Stomach (tissue), 9 donors: ENCODE results near the gene GPR183. TPM values are rescaled to one million over a fixed set of nuclear protein-coding genes. Genes with fewer than 3 reads are reported as not detected.

ENCODE experiments used
- DNase-seq, 2 donors: peaks; one replicate each; pipeline versions ENCODE4 v3.0.0 to v3.0.0-alpha.2; 2013 to 2019
- H3K27ac ChIP-seq, 5 donors: fragments of 200-600 bp in 4 of 5; sonication (generic) in 4 of 5; one replicate each; pipeline ENCODE4 v1.5.1; 2013 to 2019; ENCODE audit warnings: mild to moderate bottlenecking in 1 of 5, moderate library complexity in 1 of 5
- H3K27me3 ChIP-seq, 3 donors: fragments of 200-600 bp; sonication (generic); one replicate each; pipeline ENCODE4 v1.5.1; 2017 to 2019; ENCODE audit warnings: mixed run types in 1 of 3
- H3K36me3 ChIP-seq, 4 donors: fragments of 200-600 bp; sonication (generic); 1 replicate in 3 of 4; 2 replicates in 1 of 4; pipeline ENCODE4 v1.5.1; 2016 to 2019
- H3K4me1 ChIP-seq, 4 donors: fragments of 200-600 bp; sonication (generic); one replicate each; pipeline ENCODE4 v1.5.1; 2016 to 2019
- H3K4me3 ChIP-seq, 4 donors: fragments of 200-600 bp; sonication (generic) in 3 of 4; one replicate each; pipeline ENCODE4 v1.5.1; 2016 to 2019; ENCODE audit warnings: mild to moderate bottlenecking in 1 of 4
- H3K9me3 ChIP-seq, 4 donors: fragments of 200-600 bp; sonication (generic); one replicate each; pipeline ENCODE4 v1.5.1; 2016 to 2019
- CTCF ChIP-seq, 7 experiments: fragments of 450-650 bp in 4 of 7; fragments of 200-600 bp in 3 of 7; sonication (generic) in 3 of 7; IDR thresholded peaks; one replicate each; pipeline ENCODE4 v1.5.1; 2016 to 2019; ENCODE audit warnings: antibody characterized with exemption in 7 of 7, control low read depth in 2 of 7, mild to moderate bottlenecking in 1 of 7
- EP300 ChIP-seq: sonication (generic); formaldehyde crosslinking; IDR thresholded peaks from one replicate; pipeline ENCODE4 v1.6.1; 2017; ENCODE audit warnings: antibody characterized with exemption
- POLR2A ChIP-seq, 4 donors: fragments of 450-650 bp; IDR thresholded peaks; one replicate each; pipeline ENCODE4 v1.6.1; 2016; ENCODE audit warnings: antibody characterized with exemption in 4 of 4, control low read depth in 2 of 4, mild to moderate bottlenecking in 1 of 4, moderate library complexity in 1 of 4
- POLR2AphosphoS5 ChIP-seq, 3 donors: sonication (generic); formaldehyde crosslinking; IDR thresholded peaks; one replicate each; pipeline ENCODE4 v1.6.1; 2016; ENCODE audit warnings: antibody characterized with exemption in 3 of 3
- WGBS, 5 donors: extraction: QIAGEN DNeasy Blood & Tissue Kit in 3 of 5; methylation state at CpG; one replicate each; pipeline versions ENCODE4 v1.1.5 to v1.1.7; 2013 to 2018; 5-methylcytosine and 5-hydroxymethylcytosine counted together
- intact Hi-C: fragments of 100-400 bp; cut with DNase I; formaldehyde crosslinking; loops from one replicate; pipeline ENCODE4 v1.15.1; 2023; ENCODE audit warnings: low total_unique reads
- polyA plus RNA-seq, 3 donors: library from polyadenylated mRNA; stranded (reverse); fragments of 200-250 nt; gene quantifications; one replicate each; pipeline ENCODE4 v1.2.3, GENCODE V29; 2013
- total RNA-seq, 5 donors: library from RNA; depleted of rRNA; stranded (reverse); fragments of >200 nt; gene quantifications; one replicate each; pipeline versions ENCODE4 v1.1.0 to v1.2.3, GENCODE V29; 2014 to 2016
- donor health status: healthy with polysubstance abuse.
- donor health status: Bipolar disorder and iron deficiency.
- donor health status: healthy.

The GPR183 gene
- total and polyA plus RNA-seq, 8 donors: 0.58 to 24.4 (median 9.6) TPM

GRCh38 chr13:99272481-99272880 is 34.7 kb downstream of the GPR183 start:
- DNase-seq: no peak
- Histone ChIP-seq H3K4me1 (peaks cover 0 to 12% (median 0%) of the 10 kb centered on the region in 4 donors), H3K36me3 (peaks cover 0 to 19% (median 11%) of the 10 kb centered on the region in 4 donors), H3K4me3 (no peak overlapping the region), H3K27ac (peak overlapping the region in 1 of 5 donors; percentile 30), H3K27me3 (no peaks in the 10 kb centered on the region), H3K9me3 (peaks cover 0 to 8% (median 0%) of the 10 kb centered on the region in 4 donors)
- intact Hi-C loops: no loop called here
- TF ChIP-seq CTCF (IDR thresholded peaks at IDR 0.05) (no peak), EP300 (no peak)
- 95 to 100% (median 98%) methylated on average over 2 of the region's 2 CpGs for whole genome bisulfite sequencing, 5 donors

- intact Hi-C loops: no loop called here
- H3K27ac ChIP-seq: peak overlapping the region in 3 of 5 donors; percentile 1 to 56 (median 30)
- H3K4me3 ChIP-seq: no peak overlapping the region
- no peak for TF ChIP-seq POLR2A (IDR thresholded peaks at IDR 0.05)
- TF ChIP-seq CTCF (IDR thresholded peaks at IDR 0.05): no peak
- TF ChIP-seq EP300: no peak
- no peak for TF ChIP-seq POLR2AphosphoS5 (IDR thresholded peaks at IDR 0.05)
- peaks cover 0 to 8% (median 0%) of the 10 kb centered on the region in 4 donors for H3K9me3 ChIP-seq
- WGBS, 5 donors: 79 to 89% (median 87%) methylated on average over 3 of the region's 3 CpGs
- peaks cover 0 to 12% (median 0%) of the 10 kb centered on the region in 4 donors for H3K4me1 ChIP-seq
- peaks cover 0 to 13% (median 9%) of the 10 kb centered on the region in 4 donors for H3K36me3 ChIP-seq
- no peak for DNase-seq
- H3K27me3 ChIP-seq: no peaks in the 10 kb centered on the region
Measured at GRCh38 chr13:99271249-99271648, 36.0 kb downstream of the GPR183 start.

GRCh38 chr13:99270518-99270917 is 36.7 kb downstream of the GPR183 start:
- Histone ChIP-seq H3K4me3 (no peak overlapping the region), H3K9me3 (peaks cover 0 to 8% (median 0%) of the 10 kb centered on the region in 4 donors), H3K27me3 (no peaks in the 10 kb centered on the region), H3K4me1 (peaks cover 0 to 16% (median 0%) of the 10 kb centered on the region in 4 donors), H3K27ac (peak overlapping the region in 3 of 5 donors; percentile 1 to 56 (median 30)), H3K36me3 (peaks cover 0 to 10% (median 8%) of the 10 kb centered on the region in 4 donors)
- intact Hi-C loops: no loop called here
- DNase-seq: no peak
- no peak for TF ChIP-seq POLR2AphosphoS5 (IDR thresholded peaks at IDR 0.05)
- TF ChIP-seq POLR2A (IDR thresholded peaks at IDR 0.05): no peak
- no peak for TF ChIP-seq EP300
- TF ChIP-seq CTCF (IDR thresholded peaks at IDR 0.05): no peak
- WGBS, 5 donors: 83 to 89% (median 84%) methylated on average over 2 of the region's 2 CpGs

- Histone ChIP-seq H3K4me1 (peaks cover 0 to 13% (median 0%) of the 10 kb centered on the region in 4 donors), H3K27ac (peak overlapping the region in 1 of 5 donors; percentile 27)
- DNase-seq: peak in 1 of 2 donors; percentile 83
Measured at GRCh38 chr13:99269627-99270241, 37.5 kb downstream of the GPR183 start.

More at GRCh38 chr13:99269627-99270241, 37.5 kb downstream of the GPR183 start:
- no peak overlapping the region for H3K4me3 ChIP-seq
- 63 to 70% (median 65%) methylated on average over 3 of the region's 3 CpGs for WGBS, 5 donors
- intact Hi-C loops: loop anchor here (10.0 kb wide), 1 partner anchor 165 kb away; no protein-coding TSS in a partner anchor
- TF ChIP-seq POLR2A (IDR thresholded peaks at IDR 0.05) (no peak), POLR2AphosphoS5 (IDR thresholded peaks at IDR 0.05) (peak in 1 of 3 donors; percentile 24), EP300 (no peak), CTCF (IDR thresholded peaks at IDR 0.05) (peak in 5 of 7 experiments; percentile 46 to 61 (median 52))
- H3K36me3 ChIP-seq: peaks cover 0 to 10% (median 7%) of the 10 kb centered on the region in 4 donors
- no peaks in the 10 kb centered on the region for H3K27me3 ChIP-seq
- peaks cover 0 to 8% (median 0%) of the 10 kb centered on the region in 4 donors for H3K9me3 ChIP-seq
